ENCODE measurements around the gene LETMD1.

DNA sequence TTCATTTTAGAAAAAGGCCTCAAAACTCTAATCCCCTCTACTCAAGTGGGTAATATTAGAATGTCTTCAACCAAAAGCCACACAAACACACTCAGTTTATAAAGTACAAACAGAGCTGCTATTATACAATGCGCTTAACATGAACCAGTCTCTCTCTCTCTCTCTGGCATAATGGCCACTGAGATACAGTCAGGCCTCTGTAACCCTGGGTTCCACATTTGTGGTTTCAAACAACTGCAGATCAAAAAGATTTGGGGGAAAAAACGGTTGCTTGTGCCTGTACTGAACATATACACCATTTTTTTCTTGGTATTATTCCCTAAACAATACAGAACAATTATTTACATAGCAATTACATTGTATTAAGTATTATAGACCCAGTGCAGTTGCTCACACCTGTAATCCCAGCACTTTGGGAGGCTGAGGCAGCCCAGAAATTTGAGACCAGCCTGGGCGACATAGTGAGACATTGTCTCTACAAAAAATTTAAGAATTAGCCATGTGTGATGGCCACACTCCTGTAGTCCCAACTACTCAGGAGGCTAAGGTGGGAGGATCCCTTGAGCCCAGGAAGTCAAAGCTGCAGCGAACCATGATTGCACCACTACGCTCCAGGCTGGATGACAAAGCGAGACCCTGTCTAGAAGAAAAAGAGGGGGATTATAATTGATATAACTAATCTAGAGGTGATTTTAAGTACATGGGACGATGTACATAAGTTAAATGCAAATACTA, 27.5 kb upstream of the LETMD1 start:
- no peak for TF ChIP-seq POLR2A (IDR thresholded peaks at IDR 0.05)
- TF ChIP-seq, protein P1, sequence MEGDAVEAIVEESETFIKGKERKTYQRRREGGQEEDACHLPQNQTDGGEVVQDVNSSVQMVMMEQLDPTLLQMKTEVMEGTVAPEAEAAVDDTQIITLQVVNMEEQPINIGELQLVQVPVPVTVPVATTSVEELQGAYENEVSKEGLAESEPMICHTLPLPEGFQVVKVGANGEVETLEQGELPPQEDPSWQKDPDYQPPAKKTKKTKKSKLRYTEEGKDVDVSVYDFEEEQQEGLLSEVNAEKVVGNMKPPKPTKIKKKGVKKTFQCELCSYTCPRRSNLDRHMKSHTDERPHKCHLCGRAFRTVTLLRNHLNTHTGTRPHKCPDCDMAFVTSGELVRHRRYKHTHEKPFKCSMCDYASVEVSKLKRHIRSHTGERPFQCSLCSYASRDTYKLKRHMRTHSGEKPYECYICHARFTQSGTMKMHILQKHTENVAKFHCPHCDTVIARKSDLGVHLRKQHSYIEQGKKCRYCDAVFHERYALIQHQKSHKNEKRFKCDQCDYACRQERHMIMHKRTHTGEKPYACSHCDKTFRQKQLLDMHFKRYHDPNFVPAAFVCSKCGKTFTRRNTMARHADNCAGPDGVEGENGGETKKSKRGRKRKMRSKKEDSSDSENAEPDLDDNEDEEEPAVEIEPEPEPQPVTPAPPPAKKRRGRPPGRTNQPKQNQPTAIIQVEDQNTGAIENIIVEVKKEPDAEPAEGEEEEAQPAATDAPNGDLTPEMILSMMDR (IDR thresholded peaks at IDR 0.05) = no peak

Measured in sigmoid colon (tissue), 3 donors.